Dendritic cell treated with granulocyte-macrophage colony-stimulating factor and Interleukin-4, amounts not matched to agents 40 ng/mL and 50 ng/mL, for 4 days (primary cell): ENCODE measurements around the gene DOLK.

ENCODE experiments used
- H3K27ac Mint-ChIP-seq: one replicate; pipeline ENCODE4 v1.8.0; 2022; ENCODE audit warnings: mild to moderate bottlenecking, mixed read lengths
- H3K27me3 Mint-ChIP-seq: one replicate; pipeline ENCODE4 v1.8.0; 2022; ENCODE audit warnings: mild to moderate bottlenecking, mixed read lengths
- H3K36me3 Mint-ChIP-seq: one replicate; pipeline ENCODE4 v1.8.0; 2022; ENCODE audit warnings: low read depth, mixed read lengths
- H3K4me1 Mint-ChIP-seq: one replicate; pipeline ENCODE4 v1.8.0; 2022; ENCODE audit warnings: low read depth, mixed read lengths
- H3K4me3 Mint-ChIP-seq: one replicate; pipeline ENCODE4 v1.8.0; 2022; ENCODE audit warnings: mild to moderate bottlenecking, moderate library complexity, mixed read lengths
- H3K9me3 Mint-ChIP-seq: one replicate; pipeline ENCODE4 v1.8.0; 2022; ENCODE audit warnings: mixed read lengths
- intact Hi-C: fragments of 100-400 bp; cut with micrococcal nuclease; formaldehyde crosslinking; loops from one replicate; pipeline ENCODE4 v1.15.0; 2022

The DOLK gene

GRCh38 chr9:128920381-128921058, 26.9 kb downstream of the DOLK start, which contains the start of gene PHYHD1:
TSS of gene PHYHD1 (plus strand) at chr9:128920982. CDS start at chr9:128922324, 1,342 bp downstream.
- Mint-ChIP-seq H3K4me3 (no peak within 1 kb of the TSS), H3K27me3 (peaks cover 1% of the 10 kb centered on the region), H3K36me3 (peaks cover 36% of the 10 kb centered on the region), H3K27ac (no peak within 1 kb of the TSS), H3K9me3 (no peaks in the 10 kb centered on the region), H3K4me1 (no peaks in the 10 kb centered on the region)
- intact Hi-C loops: no loop called here

DNA sequence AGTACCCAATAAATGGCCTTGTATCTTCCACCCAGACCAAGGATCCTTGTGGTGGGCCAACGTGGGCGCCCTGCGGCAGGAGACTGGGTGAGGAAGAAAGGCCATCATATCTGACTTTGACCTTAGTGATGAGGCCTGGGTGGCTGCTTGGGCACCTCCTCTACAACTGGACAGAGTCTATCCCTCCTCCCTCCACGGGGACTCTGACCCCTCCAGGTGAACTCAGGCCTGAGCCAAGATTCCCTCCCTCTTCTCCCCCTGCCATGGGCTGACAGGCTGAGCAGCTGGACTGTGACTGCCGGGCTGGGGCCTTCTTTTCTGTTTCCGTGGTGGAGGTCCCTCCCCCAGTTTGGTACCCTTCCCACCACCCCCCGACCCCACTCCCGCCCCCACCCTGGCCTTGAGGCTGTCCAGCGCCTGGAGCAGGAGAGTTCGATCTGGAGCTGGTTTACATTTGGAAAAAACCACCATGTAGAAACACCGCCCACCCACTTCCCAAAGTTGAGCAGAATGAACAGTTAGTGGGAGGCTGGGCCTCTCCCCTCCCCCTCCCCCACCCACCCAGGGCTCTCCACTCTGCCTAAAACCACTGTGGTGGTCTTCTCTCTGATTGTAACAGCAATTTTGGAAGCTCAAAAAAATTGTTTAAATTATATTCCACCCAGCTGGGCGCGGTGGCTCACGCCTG, 27.9 kb downstream of the DOLK start:
- Mint-ChIP-seq H3K9me3 (no peaks in the 10 kb centered on the region), H3K27ac (no peak overlapping the region), H3K4me1 (no peaks in the 10 kb centered on the region), H3K4me3 (no peak overlapping the region), H3K36me3 (peaks cover 43% of the 10 kb centered on the region), H3K27me3 (peaks cover 1% of the 10 kb centered on the region)
- intact Hi-C loops: no loop called here

DNA sequence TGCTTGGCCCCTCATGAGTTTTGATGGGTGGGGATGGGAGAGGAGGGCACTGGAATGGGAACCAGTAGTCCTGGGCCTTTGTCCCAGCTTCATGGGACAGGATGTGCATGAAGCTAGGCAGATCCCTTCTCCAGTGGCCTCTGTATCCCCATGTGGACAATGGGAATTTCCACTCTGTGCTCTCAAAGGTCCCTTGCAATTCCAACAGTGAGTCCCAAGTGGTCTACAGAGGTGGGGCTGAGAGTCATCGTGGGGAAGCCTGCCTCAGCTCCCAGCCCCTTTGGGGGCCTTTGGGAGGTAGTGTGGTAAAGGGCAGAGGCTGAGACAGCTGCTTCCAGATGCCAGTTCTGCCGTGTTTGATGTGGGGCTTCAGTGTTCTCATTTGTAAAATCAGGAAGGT, 28.5 kb downstream of the DOLK start:
- peaks cover 1% of the 10 kb centered on the region for H3K27me3 Mint-ChIP-seq
- peaks cover 47% of the 10 kb centered on the region for H3K36me3 Mint-ChIP-seq
- H3K9me3 Mint-ChIP-seq: no peaks in the 10 kb centered on the region
- no peak overlapping the region for H3K4me3 Mint-ChIP-seq
- intact Hi-C loops: no loop called here
- peaks cover under 1% of the 10 kb centered on the region for H3K4me1 Mint-ChIP-seq
- no peak overlapping the region for H3K27ac Mint-ChIP-seq

DNA sequence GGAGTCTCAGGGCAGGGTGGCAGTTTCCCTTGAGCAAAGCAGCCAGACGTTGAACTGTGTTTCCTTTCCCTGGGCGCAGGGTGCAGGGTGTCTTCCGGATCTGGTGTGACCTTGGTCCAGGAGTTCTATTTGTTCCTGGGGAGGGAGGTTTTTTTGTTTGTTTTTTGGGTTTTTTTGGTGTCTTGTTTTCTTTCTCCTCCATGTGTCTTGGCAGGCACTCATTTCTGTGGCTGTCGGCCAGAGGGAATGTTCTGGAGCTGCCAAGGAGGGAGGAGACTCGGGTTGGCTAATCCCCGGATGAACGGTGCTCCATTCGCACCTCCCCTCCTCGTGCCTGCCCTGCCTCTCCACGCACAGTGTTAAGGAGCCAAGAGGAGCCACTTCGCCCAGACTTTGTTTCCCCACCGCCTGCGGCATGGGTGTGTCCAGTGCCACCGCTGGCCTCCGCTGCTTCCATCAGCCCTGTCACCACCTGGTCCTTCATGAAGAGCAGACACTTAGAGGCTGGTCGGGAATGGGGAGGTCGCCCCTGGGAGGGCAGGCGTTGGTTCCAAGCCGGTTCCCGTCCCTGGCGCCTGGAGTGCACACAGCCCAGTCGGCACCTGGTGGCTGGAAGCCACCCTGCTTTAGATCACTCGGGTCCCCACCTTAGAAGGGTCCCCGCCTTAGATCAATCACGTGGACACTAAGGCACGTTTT, 30.1 kb downstream of the DOLK start:
- H3K4me1 Mint-ChIP-seq: peaks cover 16% of the 10 kb centered on the region
- H3K36me3 Mint-ChIP-seq: peaks cover 60% of the 10 kb centered on the region
- intact Hi-C loops: no loop called here
- no peak overlapping the region for H3K27ac Mint-ChIP-seq
- H3K9me3 Mint-ChIP-seq: no peaks in the 10 kb centered on the region
- H3K4me3 Mint-ChIP-seq: no peak overlapping the region
- H3K27me3 Mint-ChIP-seq: peaks cover 1% of the 10 kb centered on the region

- Mint-ChIP-seq H3K9me3 (no peaks in the 10 kb centered on the region), H3K4me3 (no peak overlapping the region), H3K36me3 (peaks cover 64% of the 10 kb centered on the region), H3K27ac (no peak overlapping the region), H3K4me1 (peaks cover 22% of the 10 kb centered on the region), H3K27me3 (no peaks in the 10 kb centered on the region)
- intact Hi-C loops: no loop called here
Measured at GRCh38 chr9:128916745-128917144, 30.7 kb downstream of the DOLK start.

GRCh38 chr9:128916204-128916603, 31.2 kb downstream of the DOLK start:
- Mint-ChIP-seq H3K27me3 (no peaks in the 10 kb centered on the region), H3K4me1 (peaks cover 27% of the 10 kb centered on the region), H3K4me3 (no peak overlapping the region), H3K9me3 (no peaks in the 10 kb centered on the region), H3K27ac (no peak overlapping the region), H3K36me3 (peaks cover 69% of the 10 kb centered on the region)
- intact Hi-C loops: no loop called here

- peaks cover 89% of the 10 kb centered on the region for H3K36me3 Mint-ChIP-seq
- no peaks in the 10 kb centered on the region for H3K27me3 Mint-ChIP-seq
- no peaks in the 10 kb centered on the region for H3K9me3 Mint-ChIP-seq
- no peak overlapping the region for H3K4me3 Mint-ChIP-seq
- peaks cover 31% of the 10 kb centered on the region for H3K4me1 Mint-ChIP-seq
- no peak overlapping the region for H3K27ac Mint-ChIP-seq
- intact Hi-C loops: no loop called here
Measured at GRCh38 chr9:128913995-128914772, 33.2 kb downstream of the DOLK start.

DNA sequence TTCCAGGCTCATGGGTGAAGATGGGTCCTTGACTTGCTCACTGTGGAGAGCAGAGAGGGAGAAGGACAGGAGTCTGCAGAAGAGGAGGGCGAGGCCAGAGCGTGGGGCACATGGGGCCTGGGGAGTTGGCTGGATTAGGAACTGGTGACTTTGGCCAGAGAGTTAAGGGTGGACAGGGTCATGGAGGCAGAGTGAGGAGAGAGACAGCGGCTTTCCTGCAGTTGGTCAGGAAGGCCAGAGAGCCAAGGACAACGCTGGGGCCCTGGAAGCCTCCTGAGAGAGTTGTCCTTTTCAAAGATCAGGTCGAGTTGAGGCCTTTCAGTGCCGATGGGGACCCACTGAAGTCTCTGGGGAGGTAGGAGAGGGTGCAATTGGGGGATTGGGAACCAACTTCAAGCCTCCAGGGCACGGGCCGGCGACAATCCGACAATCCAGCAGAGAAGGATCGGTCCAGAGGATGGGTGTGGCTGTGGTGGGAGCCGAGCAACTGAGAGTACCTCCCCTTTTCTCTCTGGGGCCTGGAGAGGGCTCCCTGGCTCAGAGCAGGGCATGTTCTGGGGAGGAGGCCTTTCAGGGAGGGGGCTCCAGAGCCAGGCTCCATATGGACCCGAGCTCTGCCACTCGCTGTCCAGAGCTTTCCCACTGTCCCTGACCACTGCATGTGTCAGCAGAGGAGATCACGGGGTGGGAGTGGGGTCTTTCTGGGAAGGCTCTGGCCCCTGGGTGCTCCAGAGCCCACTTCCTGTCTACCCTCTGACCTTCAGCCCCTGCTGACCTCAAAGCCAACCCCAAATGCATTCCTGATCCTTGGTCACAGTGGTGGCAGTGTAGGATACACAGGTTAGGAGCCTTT, 34.1 kb downstream of the DOLK start:
- Mint-ChIP-seq H3K27me3 (no peaks in the 10 kb centered on the region), H3K36me3 (peaks cover 90% of the 10 kb centered on the region), H3K4me1 (peaks cover 31% of the 10 kb centered on the region), H3K27ac (peak overlapping the region; percentile 21), H3K4me3 (no peak overlapping the region), H3K9me3 (no peaks in the 10 kb centered on the region)
- intact Hi-C loops: no loop called here

- Mint-ChIP-seq H3K27me3 (no peaks in the 10 kb centered on the region), H3K36me3 (peaks cover 90% of the 10 kb centered on the region), H3K9me3 (no peaks in the 10 kb centered on the region), H3K4me1 (peaks cover 31% of the 10 kb centered on the region), H3K4me3 (no peak overlapping the region), H3K27ac (peak overlapping the region; percentile 32)
- intact Hi-C loops: no loop called here
Measured at GRCh38 chr9:128912270-128912853, 35.0 kb downstream of the DOLK start.

- H3K4me3 Mint-ChIP-seq: no peak overlapping the region
- intact Hi-C loops: no loop called here
- no peaks in the 10 kb centered on the region for H3K27me3 Mint-ChIP-seq
- H3K36me3 Mint-ChIP-seq: peaks cover 90% of the 10 kb centered on the region
- peaks cover 31% of the 10 kb centered on the region for H3K4me1 Mint-ChIP-seq
- no peaks in the 10 kb centered on the region for H3K9me3 Mint-ChIP-seq
- peak overlapping the region; percentile 32 for H3K27ac Mint-ChIP-seq
Measured at GRCh38 chr9:128911529-128912035, 35.8 kb downstream of the DOLK start.

DNA sequence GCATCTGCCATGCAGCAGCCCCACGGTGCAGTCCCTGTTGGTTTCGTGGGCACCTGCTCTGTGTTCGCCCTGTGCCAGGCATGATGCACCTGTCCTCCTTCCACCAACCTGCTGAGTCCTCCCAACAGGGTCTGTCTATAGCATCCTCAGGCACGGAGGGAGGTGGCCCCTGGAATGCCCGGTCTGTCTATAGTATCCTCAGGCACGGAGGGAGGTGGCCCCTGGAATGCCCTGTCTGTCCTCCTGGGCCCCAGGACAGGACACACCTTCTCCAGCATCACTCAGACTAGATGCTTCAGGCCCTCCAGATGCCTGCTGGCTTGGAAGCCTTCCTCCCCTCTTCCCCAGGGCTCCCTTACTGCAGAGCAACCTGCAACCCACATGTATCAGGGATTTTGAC, 36.5 kb downstream of the DOLK start:
- H3K9me3 Mint-ChIP-seq: no peaks in the 10 kb centered on the region
- H3K36me3 Mint-ChIP-seq: peaks cover 87% of the 10 kb centered on the region
- no peak overlapping the region for H3K27ac Mint-ChIP-seq
- H3K4me3 Mint-ChIP-seq: no peak overlapping the region
- H3K27me3 Mint-ChIP-seq: no peaks in the 10 kb centered on the region
- peaks cover 31% of the 10 kb centered on the region for H3K4me1 Mint-ChIP-seq
- intact Hi-C loops: no loop called here

GRCh38 chr9:128909859-128910258, 37.5 kb downstream of the DOLK start:
- Mint-ChIP-seq H3K4me1 (peaks cover 31% of the 10 kb centered on the region), H3K27me3 (no peaks in the 10 kb centered on the region), H3K9me3 (no peaks in the 10 kb centered on the region), H3K4me3 (no peak overlapping the region), H3K36me3 (peaks cover 79% of the 10 kb centered on the region), H3K27ac (no peak overlapping the region)
- intact Hi-C loops: no loop called here

- Mint-ChIP-seq H3K36me3 (peaks cover 71% of the 10 kb centered on the region), H3K9me3 (no peaks in the 10 kb centered on the region), H3K4me1 (peaks cover 26% of the 10 kb centered on the region), H3K27ac (no peak overlapping the region), H3K4me3 (no peak overlapping the region), H3K27me3 (no peaks in the 10 kb centered on the region)
- intact Hi-C loops: no loop called here
Measured at GRCh38 chr9:128908372-128908771, 39.0 kb downstream of the DOLK start.
